Measurements from ENCODE around the gene CAPN11.
A peak's percentile ranks its signal among the peaks of the same experiment; 100 is the strongest.

CAPN11 gene

DNA sequence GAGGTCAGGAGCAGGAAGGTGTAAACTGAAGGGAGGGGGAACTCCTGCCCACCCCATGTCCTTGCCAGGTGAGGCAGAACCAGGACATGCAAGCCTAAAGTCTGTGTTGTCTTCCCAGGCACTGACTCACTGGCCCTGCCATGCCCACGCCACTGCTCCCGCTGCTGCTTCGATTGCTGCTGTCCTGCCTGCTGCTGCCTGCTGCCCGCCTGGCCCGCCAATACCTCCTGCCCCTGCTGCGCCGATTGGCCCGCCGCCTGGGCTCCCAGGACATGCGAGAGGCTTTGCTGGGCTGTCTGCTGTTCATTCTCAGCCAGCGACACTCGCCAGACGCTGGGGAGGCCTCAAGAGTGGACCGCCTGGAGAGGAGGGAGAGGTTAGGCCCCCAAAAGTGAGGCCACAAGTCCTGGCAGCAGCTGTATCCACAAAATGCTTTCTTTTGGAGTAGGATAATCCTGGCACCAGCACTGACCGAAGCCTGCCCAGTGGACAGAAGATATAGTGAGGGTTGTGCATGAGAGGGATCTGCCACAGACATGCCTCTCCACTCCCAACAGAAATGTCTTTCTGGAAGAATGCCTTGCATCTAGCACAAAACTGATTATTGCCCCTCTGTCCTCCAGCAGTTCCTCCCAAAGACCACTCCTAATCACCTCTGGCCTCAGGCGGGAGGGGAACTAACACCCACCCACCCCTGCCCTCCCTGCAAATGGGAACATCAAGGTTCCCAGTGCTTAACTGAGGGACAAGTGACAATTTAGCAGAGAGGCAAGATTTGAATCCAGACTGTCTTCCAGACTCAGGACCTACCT, 58.9 kb downstream of the CAPN11 start:
- no peak for DNase-seq

DNA sequence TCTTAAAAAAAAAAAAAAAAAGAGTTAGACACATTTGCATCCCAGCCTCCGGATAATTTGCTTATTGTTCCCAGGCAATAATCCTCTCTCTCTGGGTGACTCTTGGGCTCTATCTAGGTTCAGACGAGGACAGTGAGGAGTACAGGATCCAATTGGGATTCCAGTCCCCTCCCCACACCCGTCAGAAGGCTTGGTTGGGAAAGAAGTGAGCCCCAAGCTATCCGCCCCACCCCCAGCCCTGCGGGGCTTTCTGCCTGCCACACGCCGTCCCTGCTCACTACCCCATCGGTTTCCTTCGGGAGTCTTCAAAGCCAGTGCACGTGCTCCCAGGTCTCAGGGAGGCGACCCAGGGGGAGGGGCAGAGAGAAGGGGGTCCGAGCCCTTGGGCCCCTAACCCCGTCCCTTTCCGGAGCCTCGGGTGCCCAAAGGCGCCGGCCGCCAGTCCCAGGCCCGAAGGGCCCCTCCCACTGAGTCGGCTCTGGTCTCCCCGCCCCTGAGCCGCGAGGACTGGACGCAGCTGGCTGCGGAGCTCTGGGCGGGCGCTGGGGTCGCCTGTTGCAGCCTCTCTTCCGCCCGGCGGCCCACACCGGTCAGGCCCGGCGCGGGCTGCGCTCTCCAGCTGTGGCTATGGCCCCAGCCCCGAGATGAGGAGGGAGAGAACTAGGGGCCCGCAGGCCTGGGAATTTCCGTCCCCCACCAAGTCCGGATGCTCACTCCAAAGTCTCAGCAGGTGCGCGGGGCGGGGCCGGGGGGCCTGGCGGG, 60.6 kb downstream of the CAPN11 start:
- DNase-seq: no peak

DNA sequence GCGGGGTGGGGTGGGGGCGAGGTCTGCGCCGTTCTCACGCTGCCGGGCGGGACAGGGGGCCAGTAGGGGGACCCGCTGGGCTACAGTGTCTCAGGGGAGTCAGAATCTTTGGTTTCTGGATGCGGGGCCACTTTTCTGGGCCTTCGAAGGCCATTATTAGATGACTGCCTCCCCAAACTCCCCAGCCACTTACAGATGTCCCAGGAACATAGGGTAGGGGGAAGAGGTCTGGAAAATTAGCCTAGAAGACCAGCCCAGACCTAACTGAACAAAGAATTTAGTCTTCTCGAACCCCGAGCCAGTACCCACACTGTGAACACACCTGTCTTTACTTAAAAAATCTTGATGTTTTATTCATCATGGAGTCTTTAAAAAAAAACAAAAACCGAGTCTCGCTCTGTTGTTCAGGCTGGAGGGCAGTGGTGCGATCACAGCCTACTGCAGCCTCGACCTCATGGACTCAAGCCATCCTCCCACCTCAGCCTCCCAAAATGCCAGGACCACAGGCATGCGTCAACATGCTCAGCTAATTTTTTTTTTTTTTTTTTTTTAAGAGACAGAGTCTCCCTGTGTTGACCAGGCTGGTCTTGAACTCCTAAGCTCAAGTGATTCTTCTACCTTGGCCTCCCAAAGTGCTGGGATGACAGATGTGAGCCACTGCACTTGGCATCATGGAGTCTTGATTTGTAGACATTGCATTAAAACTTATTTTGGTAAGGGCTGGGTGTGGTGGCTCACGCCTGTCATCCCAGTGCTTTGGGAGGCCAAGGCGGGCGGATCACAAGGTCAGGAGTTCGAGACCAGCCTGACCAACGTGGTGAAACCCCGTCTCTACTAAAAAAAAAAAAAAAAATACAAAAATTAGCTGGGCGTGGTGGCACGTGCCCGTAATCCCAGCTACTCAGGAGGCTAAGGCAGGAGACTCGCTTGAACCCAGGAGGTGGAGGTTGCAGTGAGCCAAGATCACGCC, 61.5 kb downstream of the CAPN11 start:
- DNase-seq: no peak

DNA sequence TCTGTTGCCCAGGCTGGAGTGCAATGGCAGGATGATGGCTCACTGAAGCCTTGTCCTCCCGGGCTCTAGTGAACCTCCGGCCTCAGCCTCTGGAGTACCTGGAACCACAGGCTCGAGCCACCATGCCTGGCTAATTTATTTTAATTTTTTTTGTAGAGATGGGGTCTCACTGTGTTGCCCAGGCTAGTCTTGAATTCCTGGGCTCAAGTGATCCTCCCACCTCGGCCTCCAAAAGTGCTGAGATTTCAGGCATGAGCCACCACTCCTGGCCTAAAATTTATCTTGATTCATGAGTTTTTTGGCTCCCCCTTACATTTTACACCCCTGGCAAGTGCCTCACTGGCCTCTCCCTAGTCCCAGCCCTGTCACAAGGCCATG, 62.3 kb downstream of the CAPN11 start:
- DNase-seq: no peak

DNA sequence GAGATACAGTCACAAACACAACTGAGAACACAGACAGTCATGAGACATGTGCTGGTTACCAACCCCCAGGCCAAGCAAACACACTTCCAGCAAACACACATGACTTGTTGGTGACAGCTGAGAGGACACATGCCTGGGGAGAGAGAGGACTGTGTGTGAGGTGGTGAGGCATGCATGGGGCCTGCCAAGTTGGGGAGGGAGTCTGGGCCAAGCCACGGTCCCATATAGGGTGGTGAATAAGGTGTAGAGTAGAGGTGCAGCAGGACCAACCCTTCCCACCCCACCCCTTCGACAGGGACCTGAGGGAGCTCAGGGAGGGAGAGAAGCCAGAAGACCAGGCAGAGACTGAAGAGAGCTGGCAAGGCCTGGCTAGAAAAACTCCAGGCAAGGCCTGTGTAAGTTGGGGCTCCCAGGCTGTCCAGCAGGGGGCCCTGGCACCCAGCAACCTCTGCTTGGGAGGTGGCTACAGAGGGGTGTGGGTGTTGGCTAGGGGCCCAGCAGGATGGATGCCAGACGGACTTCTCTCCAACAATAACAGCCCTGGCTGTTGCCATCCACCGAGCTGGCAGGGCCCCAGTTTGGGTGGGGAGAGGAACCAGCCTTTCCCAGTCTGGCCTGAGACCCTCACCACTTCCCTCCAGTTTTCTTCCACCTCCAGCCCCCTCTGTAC, 62.8 kb downstream of the CAPN11 start:
- peak; percentile 60 for DNase-seq

DNA sequence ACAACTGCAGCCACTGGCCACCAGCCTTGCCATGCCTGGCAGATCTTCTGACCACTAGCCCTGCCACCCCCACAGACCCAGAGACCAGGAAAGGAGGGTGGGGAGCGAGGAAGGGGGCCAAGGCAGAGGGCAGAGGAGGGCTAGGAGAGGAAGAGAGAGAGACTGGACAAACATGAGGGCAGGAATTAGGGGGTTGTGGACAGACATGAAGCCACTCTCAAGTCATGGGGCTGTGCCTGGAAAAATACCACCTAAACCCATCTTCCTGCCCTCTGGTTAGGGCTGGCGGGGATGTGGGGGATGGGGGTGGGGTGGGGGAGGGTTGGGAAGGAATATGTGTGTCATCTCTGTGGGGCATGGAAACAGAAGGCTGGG, 63.3 kb downstream of the CAPN11 start:
- no peak for DNase-seq

DNA sequence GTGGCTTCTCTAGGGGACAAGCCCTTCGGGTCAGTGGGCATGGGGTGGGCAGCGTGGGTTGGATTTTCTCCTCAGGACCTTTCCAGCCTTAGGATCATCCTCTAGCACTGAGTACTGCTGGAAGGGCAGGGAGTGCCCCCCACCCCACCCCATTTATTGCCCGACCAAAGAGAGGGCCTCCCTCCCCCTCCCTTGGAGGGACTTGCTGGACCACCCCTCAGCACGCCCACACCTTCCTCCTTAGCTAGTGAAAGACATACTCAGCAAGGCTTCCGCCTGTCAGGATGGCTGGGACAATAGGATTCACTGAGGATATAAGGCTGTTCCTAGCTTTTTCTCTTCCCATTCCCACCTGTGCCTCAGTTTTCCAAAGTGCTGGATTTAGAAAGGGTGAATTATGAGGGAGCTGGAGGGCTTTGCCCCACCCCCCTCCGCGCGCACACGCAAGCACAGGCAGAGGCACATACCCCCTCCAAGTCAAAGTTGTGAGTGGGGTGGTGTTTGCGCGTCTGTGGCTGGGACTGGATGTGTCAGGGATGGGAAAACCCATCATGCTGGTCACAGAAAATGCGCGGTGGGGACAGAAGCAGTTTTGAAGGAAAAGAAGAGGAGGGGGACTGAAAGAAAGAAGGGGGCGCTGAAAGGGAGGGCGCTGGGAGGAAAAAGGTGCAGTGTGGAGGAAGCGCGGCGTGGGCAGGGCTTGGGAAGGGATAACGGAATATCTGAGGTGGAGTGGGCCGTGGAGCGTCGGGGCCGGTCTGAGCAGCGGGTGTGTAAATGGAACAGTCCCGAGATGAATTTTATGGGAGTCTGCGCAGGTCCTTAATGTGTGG, 64.1 kb downstream of the CAPN11 start:
- DNase-seq: no peak

DNA sequence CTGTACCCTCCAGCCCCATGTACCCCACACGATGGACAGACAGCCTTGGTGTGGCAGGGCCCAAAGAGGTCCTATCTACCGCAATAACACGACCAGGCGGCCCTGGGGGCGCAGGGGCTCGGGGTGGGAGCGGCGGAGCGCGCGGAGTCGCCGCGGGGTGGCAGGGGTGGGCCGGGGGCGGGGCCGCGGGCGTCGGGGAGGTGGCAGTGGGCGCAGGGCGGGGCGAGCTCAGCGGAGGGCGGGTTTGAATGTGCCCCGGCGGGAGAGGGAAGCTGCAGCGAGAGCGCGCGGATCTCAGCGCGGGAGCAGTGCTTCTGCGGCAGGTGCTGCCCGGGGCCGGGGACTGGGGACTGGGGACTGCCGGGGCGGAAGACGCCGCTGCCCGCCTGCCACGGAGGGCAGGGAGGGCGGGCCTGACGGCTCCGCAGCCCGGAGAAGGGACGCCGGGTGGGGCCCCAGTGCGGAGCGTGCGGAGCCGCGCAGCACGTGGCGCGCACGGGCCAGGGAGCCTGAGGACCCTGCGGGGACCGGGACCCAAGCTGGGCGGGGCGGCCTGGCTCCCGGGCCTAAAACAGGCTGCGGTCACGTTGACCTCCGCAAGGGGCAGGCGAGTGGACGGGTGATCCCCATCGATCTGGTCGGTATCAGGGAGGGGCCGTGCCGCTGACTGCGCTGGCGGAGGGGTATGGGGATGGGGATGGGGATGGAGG, 64.9 kb downstream of the CAPN11 start, which contains the start of gene SLC29A1:
Gene SLC29A1 (plus strand): TSS at position 277 of the 710 bp plus-strand sequence. CDS start 3,719 bp downstream, outside the sequence.
- DNase-seq: peak; percentile 74

DNA sequence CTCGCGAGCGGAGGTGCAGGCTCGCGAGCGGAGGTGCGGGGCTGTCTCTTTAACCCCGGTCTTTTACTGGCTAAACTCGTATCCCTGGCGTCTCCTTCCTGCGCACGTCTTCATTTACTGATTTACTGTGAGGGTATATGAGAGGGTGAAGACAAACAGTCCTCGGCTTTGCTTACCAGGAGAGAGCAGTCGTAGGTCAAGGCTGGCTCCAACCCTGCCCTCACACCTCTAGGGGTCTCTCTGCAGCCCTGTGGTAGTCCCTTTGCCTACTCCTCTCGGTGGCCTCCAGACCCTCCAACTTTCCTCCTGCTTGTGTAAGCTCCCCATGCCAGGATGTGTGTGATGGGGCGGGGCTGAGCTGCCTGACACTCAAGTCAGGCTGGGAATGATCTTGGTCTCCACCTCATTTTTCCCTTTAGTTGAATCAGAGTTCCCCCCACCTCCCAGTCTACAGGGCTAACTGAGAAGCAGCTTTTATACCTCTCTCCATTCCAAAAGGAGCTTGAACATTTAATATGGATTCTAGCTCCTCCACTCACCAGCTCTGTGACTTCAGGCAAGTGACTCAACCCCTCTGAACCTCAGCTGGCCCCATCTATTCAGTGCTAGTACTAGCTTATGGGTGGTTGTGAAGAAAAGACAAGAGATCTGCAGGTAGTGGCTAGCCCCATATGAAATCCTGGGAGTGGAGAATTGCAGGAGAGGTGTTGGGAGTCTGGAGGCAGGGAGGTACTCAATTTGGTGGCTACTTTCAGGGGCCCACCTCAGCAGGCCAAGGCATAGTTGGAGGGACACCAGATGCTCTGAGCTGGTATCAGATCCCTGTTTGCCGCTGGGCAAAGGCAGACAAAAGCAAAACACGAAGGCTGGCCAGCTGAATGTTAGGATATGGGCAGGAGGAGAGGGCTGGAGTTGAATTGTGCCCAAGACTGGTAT, 65.7 kb downstream of the CAPN11 start:
- no peak for DNase-seq

DNA sequence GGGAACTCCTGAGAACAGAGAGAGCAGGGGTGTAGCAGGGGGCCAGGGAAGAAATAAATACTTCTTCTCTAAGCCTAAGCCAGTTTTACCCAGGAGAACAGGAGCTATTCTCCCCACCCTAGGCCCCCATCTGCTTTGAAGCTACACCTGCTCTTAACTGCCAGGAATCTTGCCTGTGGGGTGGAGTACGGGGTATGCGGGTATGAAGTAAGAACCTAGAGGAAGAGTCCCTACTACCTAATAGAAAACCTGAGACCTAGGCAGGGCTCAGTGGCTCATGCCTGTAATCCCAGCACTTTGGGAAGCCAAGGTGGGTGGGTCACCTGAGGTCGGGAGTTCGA, 66.3 kb downstream of the CAPN11 start:
- DNase-seq: no peak

DNA sequence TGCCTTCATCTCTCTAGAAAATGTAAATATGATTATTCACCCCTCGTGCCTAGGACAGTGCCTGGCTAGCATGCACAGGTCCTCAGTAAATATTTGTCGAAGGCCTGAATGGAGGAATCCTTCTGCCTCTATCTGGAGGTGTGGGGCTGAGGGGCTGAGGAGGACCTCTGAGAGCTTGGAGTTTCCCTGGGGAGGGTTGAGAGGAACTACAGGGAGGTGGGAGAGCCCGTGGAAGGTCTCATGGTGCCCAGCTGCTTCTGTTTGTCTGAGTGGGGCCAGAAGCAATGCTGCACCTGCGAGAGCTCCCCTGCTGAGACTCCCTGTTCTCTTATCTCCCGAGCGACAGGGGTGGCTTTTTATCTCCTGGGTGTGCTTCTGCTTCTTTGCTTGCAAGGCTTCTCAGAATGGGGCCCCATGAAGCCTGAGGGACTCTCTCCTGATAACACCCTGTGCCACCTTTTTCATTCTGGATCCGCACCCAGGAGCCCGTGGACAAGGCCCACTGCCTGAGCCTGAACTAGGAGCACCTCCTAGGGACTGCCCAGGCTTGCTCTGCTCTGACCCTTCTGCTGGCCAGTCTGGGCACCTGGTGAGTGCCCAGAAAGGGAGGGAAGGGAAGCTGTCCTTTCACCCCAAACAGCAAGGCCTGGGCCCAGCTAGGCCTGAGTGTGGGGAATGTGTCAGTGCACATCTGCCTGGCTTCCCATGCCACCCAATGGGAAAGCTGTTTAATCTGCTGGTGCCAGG, 67.1 kb downstream of the CAPN11 start:
- DNase-seq: no peak

DNA sequence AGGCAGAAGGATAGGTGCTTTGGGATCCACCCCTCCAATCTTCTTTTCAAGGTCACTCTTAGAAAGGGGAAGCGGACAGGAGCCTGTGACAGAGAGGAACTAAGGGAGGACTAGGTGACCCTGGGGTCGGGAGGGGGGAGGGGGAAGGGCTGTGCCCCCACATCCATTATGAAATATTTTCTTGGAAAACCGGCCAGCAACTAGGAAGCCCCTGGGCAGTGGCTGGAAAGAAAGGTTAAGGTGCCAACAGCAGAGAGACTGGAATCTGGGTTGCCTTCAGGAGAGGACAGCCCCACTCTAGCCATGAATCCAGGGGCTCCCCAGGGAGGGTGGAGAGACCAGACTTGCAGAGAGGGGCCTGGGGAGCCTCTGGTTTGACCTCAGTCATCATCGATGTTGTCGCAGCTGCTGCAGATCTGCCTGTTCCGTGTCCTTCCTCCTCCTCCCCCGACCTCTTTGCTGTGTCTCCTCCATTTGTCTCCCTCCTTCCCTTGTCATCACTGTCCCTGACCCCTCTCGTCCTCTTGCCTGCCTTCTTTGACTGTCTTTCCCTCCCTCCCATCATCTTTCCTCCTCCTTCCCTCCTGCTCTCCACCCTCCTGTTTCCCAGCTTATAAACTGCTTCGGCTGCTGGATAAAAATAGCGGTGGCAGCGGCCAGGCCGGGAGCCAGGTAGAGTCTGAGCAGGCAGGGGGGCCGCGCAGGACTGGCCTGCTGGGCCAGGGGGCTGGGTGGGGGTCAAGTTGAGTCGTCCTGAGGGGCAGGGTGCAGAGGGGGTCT, 67.9 kb downstream of the CAPN11 start:
- DNase-seq: no peak

DNA sequence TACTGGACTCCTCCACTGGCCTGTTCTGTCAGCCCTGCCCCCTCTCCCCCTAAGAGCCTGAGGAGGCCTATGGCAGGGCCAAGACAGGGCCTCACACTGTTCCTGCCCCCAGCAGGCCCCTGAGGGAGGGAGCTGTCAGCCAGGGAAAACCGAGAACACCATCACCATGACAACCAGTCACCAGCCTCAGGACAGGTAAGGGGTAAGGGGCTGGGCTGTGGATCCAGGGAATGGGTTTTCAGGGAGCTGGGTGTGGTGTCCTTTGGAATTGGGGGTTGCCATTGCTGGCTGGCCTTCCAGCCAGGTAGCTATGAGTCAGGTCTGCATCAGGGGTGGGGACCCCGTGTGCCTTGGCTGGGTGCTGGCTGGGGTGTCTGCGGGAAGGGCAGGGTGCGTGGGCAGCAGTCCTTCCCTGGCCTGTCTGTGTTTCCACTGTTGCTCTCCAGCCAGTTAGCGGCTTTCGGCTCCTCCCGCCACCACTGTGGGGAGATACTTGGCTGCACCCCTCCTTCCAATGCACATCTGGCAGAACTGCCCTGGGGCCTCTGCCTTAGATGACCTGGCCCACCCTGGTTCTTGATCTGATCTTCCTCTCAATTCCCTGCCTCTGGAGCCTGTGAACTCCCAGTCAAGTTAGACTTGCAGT, 68.7 kb downstream of the CAPN11 start:
- no peak for DNase-seq

DNA sequence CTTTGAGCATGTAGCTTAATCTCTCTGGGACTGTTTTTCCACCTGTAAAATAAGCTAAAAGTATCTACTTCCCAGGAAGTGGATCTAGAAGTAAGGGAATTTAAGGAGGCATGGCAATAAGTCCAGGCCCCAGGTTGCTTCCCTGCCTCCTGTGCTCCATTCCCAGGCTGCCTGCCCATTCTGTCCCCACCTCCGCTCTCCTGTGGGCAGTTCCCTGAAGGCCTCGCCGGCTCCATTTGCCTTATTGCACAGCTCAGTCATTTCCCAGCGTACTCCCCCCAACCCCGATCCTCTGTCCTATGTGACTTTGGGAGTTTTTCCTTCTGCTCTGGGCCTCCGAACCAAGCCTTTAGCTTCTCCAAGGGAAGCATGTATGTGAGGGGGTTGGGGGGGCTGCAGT, 69.4 kb downstream of the CAPN11 start:
- DNase-seq: no peak

DNA sequence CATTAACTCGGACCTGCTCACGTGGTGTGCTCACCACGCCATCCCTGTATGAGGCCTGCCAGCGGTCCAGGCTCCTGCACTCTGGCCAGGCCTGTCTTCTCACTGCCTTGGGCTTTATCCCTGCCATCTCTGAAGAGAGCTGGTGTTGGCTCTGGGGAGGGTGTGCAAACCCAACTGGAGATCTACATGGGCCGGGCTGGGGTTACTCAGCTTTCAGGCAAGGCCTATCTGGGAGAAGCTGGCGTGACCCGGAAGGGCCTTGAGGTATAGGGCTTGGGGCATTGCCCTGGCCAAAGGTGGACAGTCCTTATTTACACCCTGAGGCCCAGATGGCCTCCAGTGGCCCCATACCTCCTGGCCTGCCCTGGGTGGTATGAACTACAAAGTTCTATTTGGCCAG, 69.8 kb downstream of the CAPN11 start:
- DNase-seq: no peak

DNA sequence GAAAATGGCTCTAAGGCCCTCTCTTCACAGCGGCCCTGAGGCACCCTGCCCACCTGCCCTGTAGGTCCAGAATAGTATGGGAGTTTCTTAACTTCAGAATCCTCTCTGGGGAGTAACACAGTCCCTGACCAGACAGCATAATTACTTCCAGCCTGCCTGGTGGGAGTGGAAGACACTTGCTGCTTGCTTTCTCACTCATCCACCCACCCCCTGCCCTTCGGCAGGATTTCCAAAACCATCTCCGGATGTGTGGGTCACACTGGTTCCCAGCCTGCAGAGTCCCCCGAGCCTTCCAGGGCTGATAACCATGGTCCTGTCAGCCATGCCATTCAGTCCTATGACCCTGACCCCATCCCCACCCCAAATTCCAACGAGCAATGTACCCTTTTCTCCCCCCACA, 70.2 kb downstream of the CAPN11 start:
- no peak for DNase-seq

DNA sequence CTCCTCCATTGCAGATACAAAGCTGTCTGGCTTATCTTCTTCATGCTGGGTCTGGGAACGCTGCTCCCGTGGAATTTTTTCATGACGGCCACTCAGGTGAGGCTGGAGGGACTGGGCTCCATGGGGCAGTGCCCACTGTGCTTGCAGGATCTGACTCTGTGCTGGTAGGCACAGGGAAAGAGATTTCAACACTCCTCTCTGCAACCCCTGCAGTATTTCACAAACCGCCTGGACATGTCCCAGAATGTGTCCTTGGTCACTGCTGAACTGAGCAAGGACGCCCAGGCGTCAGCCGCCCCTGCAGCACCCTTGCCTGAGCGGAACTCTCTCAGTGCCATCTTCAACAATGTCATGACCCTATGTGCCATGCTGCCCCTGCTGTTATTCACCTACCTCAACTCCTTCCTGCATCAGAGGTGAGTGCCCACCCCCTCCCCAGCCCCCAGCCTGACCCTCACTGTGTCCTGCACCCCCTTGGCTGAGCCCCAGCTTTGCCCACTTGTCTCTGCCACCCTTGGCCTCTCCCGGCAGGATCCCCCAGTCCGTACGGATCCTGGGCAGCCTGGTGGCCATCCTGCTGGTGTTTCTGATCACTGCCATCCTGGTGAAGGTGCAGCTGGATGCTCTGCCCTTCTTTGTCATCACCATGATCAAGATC, 70.9 kb downstream of the CAPN11 start:
- no peak for DNase-seq
